HUES64 (cell line): ENCODE data around the gene CD2AP.
"Not testable (repeated sequence)": the region's sequence is repeated elsewhere in the genome, so short reads cannot be mapped to it uniquely, and the experiment has no call there.

ENCODE experiments used
- H3K27ac ChIP-seq: 2 replicates; pipeline ENCODE4 v1.7.0; 2013; ENCODE audit warnings: low read depth, low read length, inconsistent platforms
- H3K27me3 ChIP-seq: 2 replicates; pipeline ENCODE4 v1.6.1; 2013; ENCODE audit warnings: mild to moderate bottlenecking, low read length; ENCODE audit not compliant: insufficient read depth
- H3K36me3 ChIP-seq: 2 replicates; pipeline ENCODE4 v1.6.1; 2013; ENCODE audit warnings: mild to moderate bottlenecking, low read length; ENCODE audit not compliant: insufficient read depth
- H3K4me1 ChIP-seq: 2 replicates; pipeline ENCODE4 v1.6.1; 2013; ENCODE audit warnings: mild to moderate bottlenecking, low read length, moderate library complexity; ENCODE audit not compliant: insufficient read depth
- H3K4me3 ChIP-seq: 2 replicates; pipeline ENCODE4 v1.5.1; 2013; ENCODE audit warnings: mild to moderate bottlenecking, low read length, moderate library complexity
- H3K9ac ChIP-seq: 2 replicates; pipeline ENCODE4 v1.6.1; 2013; ENCODE audit warnings: mild to moderate bottlenecking, low read depth, low read length
- H3K9me3 ChIP-seq: 2 replicates; pipeline ENCODE4 v1.6.1; 2013; ENCODE audit warnings: low read depth, low read length; ENCODE audit not compliant: insufficient read depth
- WGBS: fragments of 150-250, 120-280 bp; methylation state at CpG from one replicate; pipeline ENCODE4 v1.1.7; 2013; ENCODE audit warnings: missing lambda C conversion rate; 5-methylcytosine and 5-hydroxymethylcytosine counted together

CD2AP gene

GRCh38 chr6:47444964-47445363 lies 32.6 kb upstream of the CD2AP start:
- H3K4me3 ChIP-seq, H3K27ac ChIP-seq, H3K4me1 ChIP-seq, H3K9ac ChIP-seq, H3K9me3 ChIP-seq, H3K27me3 ChIP-seq, H3K36me3 ChIP-seq: not testable (repeated sequence)
- 89% methylated on average over 3 of the region's 3 CpGs for WGBS

GRCh38 chr6:47446669-47447330 lies 30.8 kb upstream of the CD2AP start:
- H3K9ac ChIP-seq, result no peak overlapping the region
- H3K27me3 ChIP-seq, result no peaks in the 10 kb centered on the region
- H3K4me1 ChIP-seq, result no peaks in the 10 kb centered on the region
- H3K27ac ChIP-seq, result no peak overlapping the region
- no peaks in the 10 kb centered on the region for H3K36me3 ChIP-seq
- 0 out of 2 replicates have a peak, but pooled peaks cover 3% of the 10 kb centered on the region for H3K9me3 ChIP-seq
- H3K4me3 ChIP-seq, result no peak overlapping the region
- WGBS, result 82% methylated on average over 3 of the region's 3 CpGs

GRCh38 chr6:47447722-47448121 lies 29.9 kb upstream of the CD2AP start:
- H3K4me3 ChIP-seq, result no peak overlapping the region
- H3K36me3 ChIP-seq, result no peaks in the 10 kb centered on the region
- WGBS, result no CpG with 5 or more reads among the region's 1 CpG
- H3K27me3 ChIP-seq, result no peaks in the 10 kb centered on the region
- 0 out of 2 replicates have a peak, but pooled peaks cover 3% of the 10 kb centered on the region for H3K9me3 ChIP-seq
- no peak overlapping the region for H3K27ac ChIP-seq
- H3K4me1 ChIP-seq, result no peaks in the 10 kb centered on the region
- H3K9ac ChIP-seq, result no peak overlapping the region

GRCh38 chr6:47451162-47451561 lies 26.4 kb upstream of the CD2AP start:
- no peaks in the 10 kb centered on the region for H3K27me3 ChIP-seq
- H3K9ac ChIP-seq, result no peak overlapping the region
- WGBS, result 98% methylated on average over 2 of the region's 2 CpGs
- H3K27ac ChIP-seq, result no peak overlapping the region
- H3K4me1 ChIP-seq, result no peaks in the 10 kb centered on the region
- no peaks in the 10 kb centered on the region for H3K9me3 ChIP-seq
- no peaks in the 10 kb centered on the region for H3K36me3 ChIP-seq
- H3K4me3 ChIP-seq, result no peak overlapping the region

- Histone ChIP-seq H3K4me3 (no peak overlapping the region), H3K9me3 (no peaks in the 10 kb centered on the region), H3K27me3 (no peaks in the 10 kb centered on the region), H3K36me3 (no peaks in the 10 kb centered on the region), H3K4me1 (no peaks in the 10 kb centered on the region), H3K27ac (no peak overlapping the region), H3K9ac (no peak overlapping the region)
- WGBS, result 84% methylated on average over 2 of the region's 2 CpGs
These were observed 24.7 kb upstream of the CD2AP start for GRCh38 chr6:47452899-47453298.

GRCh38 chr6:47453372-47453936 lies 24.1 kb upstream of the CD2AP start:
- H3K4me3 ChIP-seq, result no peak overlapping the region
- WGBS, result 95% methylated on average over 4 of the region's 4 CpGs
- H3K9ac ChIP-seq, result no peak overlapping the region
- no peaks in the 10 kb centered on the region for H3K9me3 ChIP-seq
- H3K27me3 ChIP-seq, result no peaks in the 10 kb centered on the region
- no peaks in the 10 kb centered on the region for H3K4me1 ChIP-seq
- no peaks in the 10 kb centered on the region for H3K36me3 ChIP-seq
- no peak overlapping the region for H3K27ac ChIP-seq

GRCh38 chr6:47454713-47455396 lies 22.7 kb upstream of the CD2AP start:
- H3K27ac ChIP-seq, result no peak overlapping the region
- H3K27me3 ChIP-seq, result no peaks in the 10 kb centered on the region
- WGBS, result 94% methylated on average over 5 of the region's 6 CpGs
- no peaks in the 10 kb centered on the region for H3K4me1 ChIP-seq
- no peaks in the 10 kb centered on the region for H3K9me3 ChIP-seq
- H3K9ac ChIP-seq, result no peak overlapping the region
- H3K4me3 ChIP-seq, result no peak overlapping the region
- H3K36me3 ChIP-seq, result no peaks in the 10 kb centered on the region

GRCh38 chr6:47455533-47456209 lies 21.9 kb upstream of the CD2AP start:
- Histone ChIP-seq H3K4me3 (no peak overlapping the region), H3K9me3 (no peaks in the 10 kb centered on the region), H3K9ac (no peak overlapping the region), H3K4me1 (no peaks in the 10 kb centered on the region), H3K36me3 (no peaks in the 10 kb centered on the region), H3K27me3 (no peaks in the 10 kb centered on the region), H3K27ac (no peak overlapping the region)
- 91% methylated on average over 4 of the region's 4 CpGs for WGBS

GRCh38 chr6:47456536-47456975 lies 21.0 kb upstream of the CD2AP start:
- no peak overlapping the region for H3K9ac ChIP-seq
- WGBS, result 100% methylated on average over 1 of the region's 2 CpGs
- H3K4me1 ChIP-seq, result no peaks in the 10 kb centered on the region
- no peak overlapping the region for H3K27ac ChIP-seq
- H3K4me3 ChIP-seq, result no peak overlapping the region
- no peaks in the 10 kb centered on the region for H3K9me3 ChIP-seq
- no peaks in the 10 kb centered on the region for H3K27me3 ChIP-seq
- H3K36me3 ChIP-seq, result no peaks in the 10 kb centered on the region

GRCh38 chr6:47457370-47457769 lies 20.2 kb upstream of the CD2AP start:
- H3K27me3 ChIP-seq, result no peaks in the 10 kb centered on the region
- no peaks in the 10 kb centered on the region for H3K4me1 ChIP-seq
- no peaks in the 10 kb centered on the region for H3K36me3 ChIP-seq
- 93% methylated on average over 2 of the region's 2 CpGs for WGBS
- H3K9ac ChIP-seq, result no peak overlapping the region
- H3K9me3 ChIP-seq, result no peaks in the 10 kb centered on the region
- H3K27ac ChIP-seq, result no peak overlapping the region
- no peak overlapping the region for H3K4me3 ChIP-seq

GRCh38 chr6:47464052-47464451 lies 13.5 kb upstream of the CD2AP start:
- H3K4me3 ChIP-seq, result no peak overlapping the region
- H3K9me3 ChIP-seq, result no peaks in the 10 kb centered on the region
- no peak overlapping the region for H3K27ac ChIP-seq
- H3K27me3 ChIP-seq, result no peaks in the 10 kb centered on the region
- WGBS, result no CpG with 5 or more reads among the region's 1 CpG
- H3K36me3 ChIP-seq, result no peaks in the 10 kb centered on the region
- no peaks in the 10 kb centered on the region for H3K4me1 ChIP-seq
- no peak overlapping the region for H3K9ac ChIP-seq
